HG02981 (cell line): ENCODE results near the gene RINT1.
"Not testable (repeated sequence)": the region's sequence is repeated elsewhere in the genome, so short reads cannot be mapped to it uniquely, and the experiment has no call there.

ENCODE experiments used
- ATAC-seq: cut with Tn5 transposase; IDR thresholded peaks from one replicate; pipeline ENCODE4 v1.9.1; 2021; ENCODE audit warnings: mild to moderate bottlenecking, moderate library complexity; ENCODE audit not compliant: unreplicated experiment

RINT1 gene

DNA sequence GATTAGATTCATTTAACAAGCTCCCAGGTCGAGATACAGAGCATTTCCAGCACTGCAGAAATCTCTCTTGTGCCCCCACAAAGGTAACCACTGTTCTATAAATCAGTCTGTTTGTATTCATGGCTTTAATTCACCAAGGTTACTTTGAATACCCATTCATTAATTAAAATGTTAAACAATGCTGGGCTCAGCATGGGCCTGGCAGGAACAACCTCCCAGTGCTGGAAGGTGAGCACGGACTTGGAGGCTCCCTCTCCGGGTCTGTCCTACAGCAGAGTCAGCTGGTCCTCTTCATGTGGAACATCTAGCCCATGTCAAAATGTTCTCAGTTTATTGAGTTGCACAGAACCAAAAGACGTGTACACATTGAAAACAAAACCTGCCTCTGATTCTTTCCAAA lies 64.9 kb downstream of the RINT1 start:
- ATAC-seq = no peak

DNA sequence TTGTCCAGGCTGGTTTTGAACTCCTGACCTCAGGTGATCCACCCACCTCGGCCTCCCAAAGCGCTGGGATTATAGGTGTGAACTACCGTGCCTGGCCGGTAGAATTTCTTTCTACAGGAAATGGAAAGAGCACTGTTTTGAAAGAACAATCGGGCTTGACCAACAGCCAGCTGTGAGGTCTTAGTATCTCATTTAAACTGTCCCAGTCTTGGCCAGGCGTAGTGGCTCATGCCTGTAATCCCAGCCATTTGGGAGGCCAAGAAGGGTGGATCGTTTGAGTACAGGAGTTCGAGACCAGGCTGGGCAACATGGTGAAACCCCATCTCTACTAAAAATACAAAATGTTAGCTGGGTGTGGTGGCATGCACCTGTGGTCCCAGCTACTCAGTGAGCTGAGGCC lies 67.1 kb downstream of the RINT1 start:
- ATAC-seq = not testable (repeated sequence)

GRCh38 chr7:105599551-105599950 lies 67.5 kb downstream of the RINT1 start:
- ATAC-seq = no peak

GRCh38 chr7:105600720-105601550 lies 68.9 kb downstream of the RINT1 start:
- no peak for ATAC-seq

- no peak for ATAC-seq
Measured at GRCh38 chr7:105602325-105603305, 70.6 kb downstream of the RINT1 start.

DNA sequence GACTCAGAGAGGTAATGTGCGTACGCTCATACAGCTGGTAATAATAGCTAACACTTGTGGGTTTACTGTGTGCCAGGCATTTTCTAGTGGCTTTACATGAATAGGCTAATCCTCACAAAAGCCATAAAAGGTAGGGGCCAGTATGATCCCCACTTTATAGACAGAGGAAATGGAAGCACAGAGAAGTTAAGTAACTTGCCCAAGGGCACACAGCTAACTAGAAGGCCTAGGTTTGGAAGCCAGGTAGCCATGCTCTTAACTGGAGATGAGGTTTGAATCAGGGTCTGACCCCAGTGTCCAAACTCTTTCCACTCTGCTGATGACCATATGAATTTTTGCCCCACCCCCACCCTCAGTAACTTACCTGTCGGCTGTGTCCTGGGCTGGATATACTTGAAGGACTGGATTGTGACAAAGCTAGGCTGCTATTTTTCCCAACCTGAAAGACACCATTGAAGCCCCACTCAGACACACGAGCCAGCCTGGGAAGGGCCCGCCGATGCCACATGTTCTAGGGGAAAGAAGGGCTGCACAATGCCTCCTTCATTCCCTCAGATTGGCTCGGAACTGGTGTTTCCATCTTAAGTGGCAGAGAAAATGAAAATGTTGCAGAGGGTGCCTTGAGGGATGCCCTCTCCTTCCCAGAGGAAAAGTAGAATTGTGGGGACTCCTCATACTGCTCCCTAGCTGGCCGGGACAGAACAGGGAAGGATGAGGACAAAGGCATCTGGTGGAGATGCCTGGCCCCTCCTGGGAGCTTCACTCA lies 78.3 kb downstream of the RINT1 start:
- ATAC-seq = no peak

DNA sequence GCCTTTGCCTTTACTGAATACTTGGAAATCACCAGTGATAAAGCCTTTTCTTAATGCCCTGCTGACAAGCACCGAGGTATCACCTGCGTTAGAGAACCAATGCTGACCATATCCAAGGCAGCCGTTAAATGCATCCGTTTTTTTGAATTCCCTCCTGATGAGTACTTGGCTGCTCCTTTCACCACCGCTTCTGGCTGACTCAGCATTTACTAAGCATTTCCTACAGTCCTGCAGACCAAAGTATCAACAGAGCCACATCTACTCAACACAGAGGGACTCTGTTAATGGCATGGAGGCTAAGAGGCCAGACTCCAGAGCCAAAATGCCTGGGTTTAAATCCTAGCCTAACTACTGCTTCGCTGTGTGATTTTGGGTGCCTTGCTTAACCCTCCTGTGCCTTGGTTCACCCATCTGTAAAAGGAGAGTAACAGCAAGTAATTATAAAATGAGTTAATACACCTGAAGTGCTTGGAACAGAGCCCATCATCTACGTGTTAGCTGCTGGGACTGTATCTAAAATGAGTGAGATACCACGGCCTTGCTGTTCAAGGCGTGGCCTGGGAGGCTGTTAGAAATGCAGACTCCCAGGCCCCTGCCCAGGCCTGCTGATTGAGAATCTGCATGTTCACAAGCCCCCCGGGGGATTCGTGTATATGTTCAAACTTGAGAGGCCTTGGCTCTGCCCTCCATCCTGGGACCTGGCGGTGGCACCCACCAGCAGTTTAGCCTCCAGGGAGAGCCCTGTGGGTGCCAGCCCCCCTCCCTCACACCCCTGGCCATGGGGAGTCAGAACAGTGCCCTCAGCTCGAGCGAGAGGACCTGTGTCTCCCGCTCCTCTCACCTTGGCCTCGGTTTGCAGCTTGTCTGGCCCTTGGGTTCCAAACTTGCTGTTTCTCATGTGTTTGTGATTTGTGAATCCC lies 80.1 kb downstream of the RINT1 start:
- no peak for ATAC-seq

DNA sequence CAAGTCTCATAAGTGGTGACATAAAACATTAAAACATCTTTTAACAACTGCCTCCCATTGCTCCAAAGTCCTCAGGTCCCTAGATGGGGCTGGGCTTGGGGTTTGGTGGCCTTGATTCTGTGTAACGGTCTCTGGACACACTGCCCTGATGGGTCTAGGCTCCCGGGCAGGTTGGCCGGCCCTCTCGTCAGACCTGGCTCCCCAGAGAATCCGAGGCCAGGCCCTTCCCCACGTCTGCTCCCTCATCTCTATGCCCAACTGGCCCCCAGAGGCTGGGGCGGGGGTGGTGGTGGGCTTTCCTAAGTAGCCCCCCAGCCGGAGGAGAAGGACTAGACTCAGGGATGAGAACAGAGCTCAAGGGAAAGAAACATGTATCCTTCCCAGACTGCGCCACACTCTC lies 80.8 kb downstream of the RINT1 start:
- no peak for ATAC-seq

GRCh38 chr7:105613611-105614330 lies 81.8 kb downstream of the RINT1 start:
- ATAC-seq = no peak

GRCh38 chr7:105614341-105614840 lies 82.4 kb downstream of the RINT1 start:
- no peak for ATAC-seq
